Spleen (tissue), 11 donors: ENCODE data around the gene PRKG1. TPM values are rescaled to one million over a fixed set of nuclear protein-coding genes. Genes with fewer than 3 reads are reported as not detected.

Experiments
- DNase-seq: peaks from one replicate; pipeline ENCODE4 v3.0.0-alpha.2; 2020
- H3K27ac ChIP-seq, 8 donors: fragments of 200-600 bp; sonication (generic) in 7 of 8; 1 replicate in 4 of 8; 2 replicates in 4 of 8; pipeline versions ENCODE4 v1.5.0 to v1.8.0; 2016 to 2021; ENCODE audit warnings: inconsistent platforms in 4 of 8, mild to moderate bottlenecking in 4 of 8, moderate library complexity in 1 of 8
- H3K27me3 ChIP-seq, 7 donors: fragments of 200-600 bp; sonication (generic) in 6 of 7; replicated peaks in 1 of 7; 1 replicate in 4 of 7; 2 replicates in 3 of 7; pipeline versions ENCODE4 v1.5.0 to v1.8.0; 2016 to 2021; ENCODE audit warnings: inconsistent platforms in 3 of 7, mild to moderate bottlenecking in 1 of 7
- H3K36me3 ChIP-seq, 6 donors: fragments of 200-600 bp; sonication (generic) in 5 of 6; 1 replicate in 4 of 6; 2 replicates in 2 of 6; pipeline versions ENCODE4 v1.5.0 to v1.8.0; 2016 to 2021; ENCODE audit warnings: inconsistent platforms in 2 of 6
- H3K4me1 ChIP-seq, 6 donors: fragments of 200-600 bp; sonication (generic) in 5 of 6; 1 replicate in 3 of 6; 2 replicates in 3 of 6; pipeline versions ENCODE4 v1.5.0 to v1.8.0; 2016 to 2021; ENCODE audit warnings: inconsistent platforms in 3 of 6
- H3K4me3 ChIP-seq, 8 donors: fragments of 200-600 bp; sonication (generic) in 7 of 8; 1 replicate in 4 of 8; 2 replicates in 4 of 8; pipeline versions ENCODE4 v1.5.0 to v1.8.0; 2016 to 2021; ENCODE audit warnings: inconsistent platforms in 4 of 8, mild to moderate bottlenecking in 4 of 8, moderate library complexity in 2 of 8
- H3K9me3 ChIP-seq, 8 donors: fragments of 200-600 bp; sonication (generic) in 7 of 8; 1 replicate in 4 of 8; 2 replicates in 4 of 8; pipeline versions ENCODE4 v1.5.0 to v1.8.0; 2016 to 2021; ENCODE audit warnings: inconsistent platforms in 4 of 8
- CTCF ChIP-seq, 11 experiments: fragments of 200-600 bp in 7 of 11; fragments of 450-650 bp in 4 of 11; sonication (generic) in 4 of 11; IDR thresholded peaks in 8 of 11; conservative IDR thresholded peaks in 3 of 11; 1 replicate in 7 of 11; 2 replicates in 4 of 11; pipeline versions ENCODE4 v1.4.0 to v1.8.0; 2016 to 2021; ENCODE audit warnings: antibody characterized with exemption in 11 of 11, inconsistent platforms in 4 of 11, mild to moderate bottlenecking in 1 of 11
- POLR2A ChIP-seq, 3 donors: fragments of 450-650 bp; IDR thresholded peaks; one replicate each; pipeline ENCODE4 v1.5.1; 2017; ENCODE audit warnings: antibody characterized with exemption in 3 of 3, mild to moderate bottlenecking in 1 of 3
- POLR2AphosphoS5 ChIP-seq, 3 donors: sonication (generic); formaldehyde crosslinking; IDR thresholded peaks; one replicate each; pipeline ENCODE4 v1.5.1; 2017; ENCODE audit warnings: antibody characterized with exemption in 3 of 3
- WGBS, 5 donors: extraction: QIAGEN DNeasy Blood & Tissue Kit in 3 of 5; methylation state at CpG; one replicate each; pipeline versions ENCODE4 v1.1.5 to v1.1.7; 2013 to 2018; 5-methylcytosine and 5-hydroxymethylcytosine counted together
- intact Hi-C: fragments of 100-400 bp; cut with DNase I; formaldehyde crosslinking; loops from one replicate; pipeline ENCODE4 v1.15.0; 2023; ENCODE audit warnings: low total_unique reads
- polyA plus RNA-seq, 3 donors: library from polyadenylated mRNA; stranded (reverse); fragments of 200-250 nt; gene quantifications; one replicate each; pipeline ENCODE4 v1.2.1, GENCODE V29; 2013
- total RNA-seq, 7 donors: library from RNA; depleted of rRNA in 3 of 7; stranded (reverse); fragments of >200 nt in 3 of 7; fragmentation: NEBNext Ultra II Directional in 4 of 7; extraction: Animal tissue kit (Norgen Biotek cat#: 25700) in 4 of 7; gene quantifications; one replicate each; pipeline versions ENCODE4 v1.1.0 to v1.2.1, GENCODE V29; 2016 to 2021
- donor health status: healthy with polysubstance abuse.
- donor health status: DM: no; HTN: no; CAD: no; lungs with moderate emphysema.
- donor health status: DM: no; HTN: no; CAD: no.
- donor health status: Bipolar disorder and iron deficiency.
- donor health status: healthy.
- donor health status: DM: no; HTN: no; CAD: no.
- donor health status: DM: yes; HTN: yes; CAD: no.

Gene PRKG1
- total and polyA plus RNA-seq, 10 donors = 0.65 to 10.5 (median 7.2) TPM

DNA sequence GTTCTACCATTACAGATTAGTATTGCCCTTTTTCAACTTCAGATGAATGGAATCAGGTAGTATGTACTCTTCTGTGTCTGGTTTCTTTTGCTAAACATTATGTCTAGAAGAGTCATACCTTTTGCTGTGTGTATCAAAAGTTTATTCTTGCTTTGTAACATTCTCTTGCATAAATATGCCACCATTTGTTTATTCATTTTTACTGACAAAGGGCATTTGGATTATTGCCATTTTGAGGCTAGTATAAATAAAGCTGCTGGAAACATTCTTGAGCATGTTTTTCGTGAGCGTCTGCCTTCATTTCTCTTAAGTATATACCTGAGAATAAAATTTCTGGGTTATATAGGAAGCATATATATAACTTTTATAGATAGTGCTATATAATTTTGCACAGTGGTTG is 746.8 kb downstream of the PRKG1 start:
- intact Hi-C loops = no loop called here
- WGBS, 5 donors = 62 to 77% (median 72%) methylated on average over 2 of the region's 2 CpGs
- Histone ChIP-seq H3K4me3 (no peak overlapping the region), H3K4me1 (no peaks in the 10 kb centered on the region), H3K27me3 (no peaks in the 10 kb centered on the region), H3K27ac (no peak overlapping the region), H3K9me3 (no peaks in the 10 kb centered on the region), H3K36me3 (no peaks in the 10 kb centered on the region)
- no peak for DNase-seq
- no peak for TF ChIP-seq POLR2A (IDR thresholded peaks at IDR 0.05)
- TF ChIP-seq POLR2AphosphoS5 (IDR thresholded peaks at IDR 0.05) = no peak

GRCh38 chr10:51821745-51822144 is 747.5 kb downstream of the PRKG1 start:
- DNase-seq = no peak
- Histone ChIP-seq H3K4me1 (no peaks in the 10 kb centered on the region), H3K9me3 (no peaks in the 10 kb centered on the region), H3K36me3 (no peaks in the 10 kb centered on the region), H3K27ac (no peak overlapping the region), H3K4me3 (no peak overlapping the region), H3K27me3 (no peaks in the 10 kb centered on the region)
- intact Hi-C loops = no loop called here
- TF ChIP-seq POLR2AphosphoS5 (IDR thresholded peaks at IDR 0.05) = no peak
- TF ChIP-seq POLR2A (IDR thresholded peaks at IDR 0.05) = no peak
- TF ChIP-seq CTCF (IDR thresholded peaks at IDR 0.05 in 8 of 11, conservative IDR thresholded peaks at IDR 0.05 in 3 of 11) = no peak

- no peaks in the 10 kb centered on the region for H3K4me1 ChIP-seq
- no peak overlapping the region for H3K27ac ChIP-seq
- H3K36me3 ChIP-seq = no peaks in the 10 kb centered on the region
- intact Hi-C loops = no loop called here
- H3K4me3 ChIP-seq = no peak overlapping the region
- no peaks in the 10 kb centered on the region for H3K27me3 ChIP-seq
- H3K9me3 ChIP-seq = peaks cover 0 to 12% (median 5%) of the 10 kb centered on the region in 8 donors
- 63 to 79% (median 71%) methylated on average over 7 of the region's 7 CpGs for WGBS, 5 donors
- no peak for TF ChIP-seq CTCF (IDR thresholded peaks at IDR 0.05 in 8 of 11, conservative IDR thresholded peaks at IDR 0.05 in 3 of 11)
- no peak for TF ChIP-seq POLR2AphosphoS5 (IDR thresholded peaks at IDR 0.05)
- no peak for TF ChIP-seq POLR2A (IDR thresholded peaks at IDR 0.05)
- no peak for DNase-seq
Observed at GRCh38 chr10:51832652-51833383, 758.5 kb downstream of the PRKG1 start.

GRCh38 chr10:51834548-51834947 is 760.3 kb downstream of the PRKG1 start:
- TF ChIP-seq POLR2A (IDR thresholded peaks at IDR 0.05) (no peak), POLR2AphosphoS5 (IDR thresholded peaks at IDR 0.05) (no peak), CTCF (IDR thresholded peaks at IDR 0.05 in 8 of 11, conservative IDR thresholded peaks at IDR 0.05 in 3 of 11) (no peak)
- 81 to 97% (median 94%) methylated on average over 1 of the region's 1 CpG for WGBS, 5 donors
- Histone ChIP-seq H3K4me1 (peaks cover 0 to 11% (median 0%) of the 10 kb centered on the region in 6 donors), H3K4me3 (no peak overlapping the region), H3K36me3 (no peaks in the 10 kb centered on the region), H3K27me3 (no peaks in the 10 kb centered on the region), H3K27ac (no peak overlapping the region), H3K9me3 (peaks cover 0 to 10% (median 5%) of the 10 kb centered on the region in 8 donors)
- no peak for DNase-seq
- intact Hi-C loops = no loop called here
